ENCODE measurements around the gene POLD2. TPM values are rescaled to one million over a fixed set of nuclear protein-coding genes. Genes with fewer than 3 reads are reported as not detected.
A peak's percentile ranks its signal among the peaks of the same experiment; 100 is the strongest.

Gene POLD2
- total and polyA plus RNA-seq, 2 of the 13 experiments (the other 11 are each of a cell fraction or from before 2014, with no cell fraction given), result 87.6 to 95.1 TPM

GRCh38 chr7:44105832-44106231 is 17.5 kb downstream of the POLD2 start (continued):
- TF ChIP-seq RNF219 (CRISPR knock-in tag; IDR thresholded peaks at IDR 0.05), result no peak

GRCh38 chr7:44104860-44105771 is 18.2 kb downstream of the POLD2 start:
- Histone ChIP-seq H3K27me3 (ENCODE audit: control insufficient read depth in 1 of 2, insufficient read depth in 2 of 2, low read length in 2 of 2) (peaks cover 10 to 46% of the 10 kb centered on the region in 2 experiments; a peak in 4 of 5 replicates), H3K4me3 (replicated peaks in 1 of 3; ENCODE audit: insufficient read depth in 1 of 3, low read depth in 2 of 3, low read length in 3 of 3) (no peak overlapping the region), H2AFZ (ENCODE audit: low read length) (no peak overlapping the region), H3K9ac (ENCODE audit: insufficient read depth, low read depth, low read length) (no peak overlapping the region), H3K36me3 (replicated peaks in 1 of 2; ENCODE audit: control insufficient read depth in 1 of 2, insufficient read depth in 2 of 2, low read length in 2 of 2) (no peaks in the 10 kb centered on the region), H3K27ac (ENCODE audit: extremely low read length, insufficient read depth, low read length) (no peak overlapping the region), H3K4me2 (ENCODE audit: low read depth, low read length) (no peak overlapping the region), H4K20me1 (ENCODE audit: insufficient read depth, low read length) (no peaks in the 10 kb centered on the region), H3K4me1 (ENCODE audit: insufficient read depth, low read length) (peaks cover 30% of the 10 kb centered on the region), H3K79me2 (ENCODE audit: insufficient read depth, low read length) (no peaks in the 10 kb centered on the region), H3K9me3 (ENCODE audit: low read length) (no peaks in the 10 kb centered on the region)
- in situ Hi-C loops (cut with HindIII; ENCODE audit: extremely low pct_ligation_motif_present, low pct_unique_long_range_greater_than_20kb) (no loop called here), intact Hi-C loops (cut with micrococcal nuclease; ENCODE audit: unreplicated experiment) (no loop called here)
- BruUV-seq (replicated peaks), result no TSS peak
- no peak for ATAC-seq
- POLR2A ChIA-PET, result no interaction called here
- CTCF ChIA-PET (ENCODE audit: low intra/inter-chr PET ratio, low total read pairs), result no interaction called here
- peak; percentile 17; the same call in 1 of the 2 replicates for TF ChIP-seq CEBPB (IDR thresholded peaks at IDR 0.05; ENCODE audit: borderline replicate concordance, low read depth, low read length)
- TF ChIP-seq ZKSCAN1 (IDR thresholded peaks at IDR 0.05; ENCODE audit: low read length), result no peak
- DNase-seq (ENCODE audit: low spot score), result no peak
- WGBS (ENCODE audit: low lambda C conversion rate), result 54% methylated on average over 13 of the region's 28 CpGs
- FAIRE-seq, result no peak
